ENCODE results near the gene SOCS3.

The SOCS3 gene

DNA sequence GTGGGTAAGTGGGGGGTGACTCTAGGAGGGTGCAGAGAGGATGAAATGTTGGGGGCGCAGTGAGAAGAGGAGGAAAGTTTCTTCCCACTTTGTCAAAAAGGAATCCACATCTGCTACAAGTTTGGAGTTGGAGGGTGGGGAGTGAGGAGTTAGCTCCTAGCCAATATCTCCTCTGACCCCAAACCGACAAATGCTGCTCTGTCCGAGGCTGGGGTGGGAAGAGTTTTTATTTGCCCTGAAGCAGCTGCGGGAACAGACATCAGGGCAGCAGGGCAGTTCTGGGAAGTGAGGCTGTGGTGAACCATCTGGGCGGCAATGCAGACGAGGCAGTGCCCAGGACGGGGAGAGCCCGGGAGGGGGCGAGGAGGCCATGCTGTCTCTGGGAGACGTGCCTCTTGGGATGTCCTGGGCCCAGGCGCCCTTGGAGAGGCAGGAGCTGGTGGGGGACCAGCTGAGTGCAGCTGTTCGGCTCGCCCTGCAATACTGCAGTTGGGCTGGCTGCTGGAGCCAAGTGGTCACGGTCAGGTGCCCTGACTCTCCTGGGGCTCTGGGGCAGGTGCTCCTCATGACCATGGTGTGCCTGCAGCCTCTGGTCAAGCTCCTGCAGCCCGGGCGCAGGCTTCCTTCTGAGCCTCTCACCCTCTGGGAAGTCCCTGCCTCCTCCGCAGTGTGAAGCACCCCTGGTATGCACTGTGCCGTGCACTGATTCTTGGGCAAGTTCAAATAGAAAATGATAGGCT, 6.4 kb upstream of the SOCS3 start:
- no peak for DNase-seq

DNA sequence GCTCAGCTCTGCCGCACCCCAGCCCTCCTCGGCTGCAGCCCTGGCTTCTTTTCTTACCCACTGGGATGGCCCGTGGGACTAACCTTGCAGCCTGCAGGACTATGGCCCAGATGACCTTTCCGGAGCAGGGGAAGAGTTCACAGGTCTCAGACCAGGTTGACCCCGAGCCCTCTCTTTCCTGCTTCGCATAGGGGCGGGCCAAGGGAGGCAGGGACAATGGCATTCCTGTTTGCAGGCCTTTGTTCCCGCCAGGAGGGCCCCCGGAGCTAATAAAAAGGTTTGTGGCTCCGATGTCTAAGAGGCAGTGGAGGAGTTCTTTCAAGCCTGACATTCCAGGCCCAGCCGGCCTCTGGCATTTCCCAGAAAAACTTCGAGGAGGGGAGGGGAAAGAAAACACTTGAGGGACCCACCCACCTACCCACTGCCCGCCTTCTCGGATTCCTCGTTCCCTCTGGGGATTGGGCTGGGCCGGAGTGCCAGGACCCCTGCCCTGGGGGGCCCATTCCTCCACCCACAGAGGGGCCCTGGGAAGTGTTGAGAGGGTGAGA, 5.8 kb upstream of the SOCS3 start:
- no peak for DNase-seq

DNA sequence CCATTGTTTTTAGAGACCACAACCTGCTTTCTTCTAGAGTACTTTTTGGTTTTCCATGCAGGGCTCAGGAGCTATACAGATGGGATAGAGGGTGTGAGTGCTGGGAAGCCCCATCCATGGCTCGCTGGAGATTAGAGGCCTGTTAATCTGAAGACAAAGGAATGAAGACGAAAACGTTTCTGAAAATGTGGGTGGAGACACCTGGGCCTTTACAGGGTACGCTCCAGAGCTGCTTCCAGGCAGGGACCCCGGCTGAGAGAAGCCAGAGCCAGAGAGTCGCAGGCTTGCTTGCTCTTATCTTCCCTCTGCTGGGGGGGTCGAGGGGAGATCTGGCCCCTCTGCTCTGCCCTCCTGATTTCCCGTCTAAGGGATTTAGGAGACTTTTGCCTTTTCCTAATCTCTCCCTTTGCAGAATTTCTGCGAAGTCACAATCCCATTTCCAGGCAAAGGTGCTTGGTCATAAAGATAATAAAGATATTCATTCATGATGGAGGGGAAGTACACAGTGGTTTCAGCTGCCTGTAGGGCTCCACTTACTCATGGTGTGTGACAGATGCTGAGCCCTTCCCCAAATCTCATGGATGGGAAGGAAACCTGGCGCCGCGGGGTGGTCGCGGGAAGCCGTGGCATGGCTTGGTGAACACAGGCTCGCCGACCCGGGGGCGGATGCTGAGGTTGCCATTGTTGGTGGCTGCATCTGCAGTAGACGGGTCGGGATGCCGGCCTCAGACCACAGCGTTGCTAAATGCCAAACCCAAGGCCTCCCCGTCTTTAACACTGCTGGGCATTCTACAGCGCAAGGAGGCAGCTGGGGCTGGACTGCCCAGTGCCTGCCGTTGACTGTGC, 4.8 kb upstream of the SOCS3 start:
- DNase-seq, result peak; percentile 54

DNA sequence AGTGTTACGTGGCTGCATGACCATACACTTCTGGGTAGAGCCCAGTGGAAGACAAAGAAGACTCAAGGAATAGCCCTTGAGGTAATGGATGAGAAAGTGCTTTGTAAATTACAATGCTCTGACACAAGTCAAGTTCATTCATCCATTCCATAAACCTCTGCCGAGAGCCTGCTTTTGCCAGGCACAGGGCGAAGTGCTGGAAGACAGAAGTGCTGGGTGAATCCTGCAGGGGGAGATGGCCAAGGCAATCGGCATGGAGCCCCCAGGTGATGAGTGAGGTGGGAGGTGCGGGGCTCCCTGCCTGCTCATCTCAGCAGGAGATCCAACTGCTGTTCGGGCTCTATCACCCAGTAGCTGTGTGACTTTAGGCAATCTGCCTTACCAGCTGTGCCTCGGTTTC, 2.8 kb upstream of the SOCS3 start:
- DNase-seq, result no peak

DNA sequence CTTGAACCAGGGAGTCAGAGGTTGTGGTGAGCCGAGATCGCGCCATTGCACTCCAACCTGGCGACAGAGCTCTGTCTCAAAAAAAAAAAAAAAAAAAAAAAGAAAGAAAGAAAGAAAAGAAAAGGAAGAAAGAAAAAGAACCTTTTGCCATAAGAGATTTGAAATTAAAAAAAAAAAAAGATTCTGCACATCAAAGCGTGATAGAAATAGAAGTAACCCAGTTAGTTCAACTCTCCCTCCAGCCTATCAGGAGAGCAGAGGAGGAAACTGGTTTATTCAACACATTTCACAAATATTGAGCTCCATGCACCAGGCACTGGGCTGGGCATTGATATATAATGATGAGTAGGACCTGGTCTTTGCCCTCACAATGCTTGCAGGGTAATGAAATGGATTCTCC, 2.4 kb upstream of the SOCS3 start:
- no peak for DNase-seq

DNA sequence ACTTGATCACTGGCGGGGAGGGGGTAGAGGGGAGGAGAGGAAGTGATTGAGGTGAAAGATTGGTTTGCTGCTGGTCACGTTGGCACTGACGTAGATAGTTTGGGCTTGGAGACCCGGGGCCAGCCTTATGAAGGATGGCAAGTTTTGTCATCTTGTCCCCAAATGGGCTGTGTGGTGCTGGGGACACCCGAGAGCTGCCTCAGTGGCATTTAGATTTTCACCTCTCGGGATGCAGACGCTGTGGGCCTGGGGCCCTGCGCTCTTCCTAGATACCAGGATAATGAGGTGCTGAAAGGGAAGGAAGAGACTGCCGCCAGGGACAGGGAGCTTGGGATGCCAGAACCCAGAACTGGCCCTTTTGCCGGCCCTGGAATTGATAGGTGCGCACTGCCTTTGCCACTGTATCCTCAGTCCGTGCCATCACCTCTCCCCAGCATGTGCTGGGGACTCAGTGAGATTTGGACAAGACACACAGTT, 1.4 kb upstream of the SOCS3 start:
- DNase-seq, result no peak

DNA sequence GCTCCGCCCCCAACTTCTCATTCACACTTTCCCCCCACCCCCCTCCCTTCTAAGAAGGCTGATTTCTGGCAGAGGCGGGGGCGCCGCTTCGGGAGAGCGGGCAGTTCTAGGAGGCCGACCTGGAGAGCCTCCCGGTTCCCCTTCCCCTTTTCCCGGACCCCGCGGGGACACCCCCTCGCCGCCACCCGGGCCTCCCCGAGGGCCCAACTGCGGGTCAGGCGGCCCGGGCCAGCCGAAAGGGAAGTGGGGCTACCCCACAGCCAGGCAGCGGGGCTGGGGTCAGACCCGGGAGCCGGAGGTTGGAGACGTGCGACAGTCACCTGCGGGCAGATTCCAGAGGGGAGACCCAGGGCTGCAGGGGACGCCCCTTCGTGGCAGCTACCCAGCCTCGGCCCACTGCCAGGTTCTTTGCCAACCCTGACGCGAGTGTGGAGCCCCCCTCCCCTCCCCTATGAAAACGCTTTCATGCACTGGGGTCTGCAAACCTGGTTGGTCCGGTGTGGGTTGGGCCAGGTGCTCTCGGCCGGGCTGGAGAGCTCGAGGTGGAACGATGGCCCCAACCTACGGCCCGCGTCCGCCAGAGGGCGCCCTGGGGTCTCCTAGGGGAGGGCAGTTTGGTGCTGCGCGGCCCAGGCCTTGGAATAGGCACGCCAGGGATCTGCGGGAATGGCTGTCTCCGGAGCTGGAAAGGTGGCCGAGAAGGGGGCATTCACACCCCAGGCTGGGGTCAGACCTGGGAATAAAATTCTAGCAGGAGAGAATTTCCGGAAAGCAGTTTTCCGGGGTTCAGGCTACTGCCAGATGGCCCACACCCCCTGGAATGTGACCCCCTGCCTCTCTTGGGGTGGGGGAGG, 721 bp upstream of the SOCS3 start:
- DNase-seq, result peak; percentile 91

DNA sequence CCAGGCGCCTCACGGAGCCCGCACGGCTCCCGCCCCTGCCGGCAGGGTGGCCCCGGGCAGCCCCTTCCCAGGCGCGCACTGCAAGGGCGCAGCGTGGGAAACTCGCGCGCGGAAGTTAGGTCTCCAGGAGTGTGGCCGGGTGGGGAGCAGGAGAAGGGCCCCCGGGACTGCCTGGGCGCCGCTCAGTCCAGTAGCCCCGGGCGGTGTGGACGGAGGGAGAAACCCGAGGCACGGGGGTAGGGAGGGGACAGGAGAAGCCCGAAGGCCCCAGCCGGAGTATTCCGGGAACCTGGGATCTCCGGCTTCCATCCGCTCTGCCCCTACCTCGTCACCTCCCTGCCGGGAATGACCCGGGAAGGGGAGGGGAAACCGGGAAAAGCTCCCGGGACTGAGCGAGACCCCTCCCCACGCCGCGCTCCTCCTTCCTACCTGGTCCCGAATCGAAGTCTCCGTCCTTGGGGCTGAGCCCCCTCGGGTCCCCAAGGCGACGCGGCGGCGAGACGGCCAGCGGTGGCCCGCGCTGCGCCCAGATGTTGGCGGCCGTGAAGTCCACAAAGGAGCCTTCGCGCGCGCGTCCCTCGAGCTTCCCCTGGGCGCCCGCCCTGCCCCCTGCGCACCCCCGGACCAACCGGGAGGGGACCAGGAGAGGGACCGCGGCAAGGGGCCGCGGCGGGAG, 418 bp downstream of the SOCS3 start:
- DNase-seq, result peak; percentile 59

DNA sequence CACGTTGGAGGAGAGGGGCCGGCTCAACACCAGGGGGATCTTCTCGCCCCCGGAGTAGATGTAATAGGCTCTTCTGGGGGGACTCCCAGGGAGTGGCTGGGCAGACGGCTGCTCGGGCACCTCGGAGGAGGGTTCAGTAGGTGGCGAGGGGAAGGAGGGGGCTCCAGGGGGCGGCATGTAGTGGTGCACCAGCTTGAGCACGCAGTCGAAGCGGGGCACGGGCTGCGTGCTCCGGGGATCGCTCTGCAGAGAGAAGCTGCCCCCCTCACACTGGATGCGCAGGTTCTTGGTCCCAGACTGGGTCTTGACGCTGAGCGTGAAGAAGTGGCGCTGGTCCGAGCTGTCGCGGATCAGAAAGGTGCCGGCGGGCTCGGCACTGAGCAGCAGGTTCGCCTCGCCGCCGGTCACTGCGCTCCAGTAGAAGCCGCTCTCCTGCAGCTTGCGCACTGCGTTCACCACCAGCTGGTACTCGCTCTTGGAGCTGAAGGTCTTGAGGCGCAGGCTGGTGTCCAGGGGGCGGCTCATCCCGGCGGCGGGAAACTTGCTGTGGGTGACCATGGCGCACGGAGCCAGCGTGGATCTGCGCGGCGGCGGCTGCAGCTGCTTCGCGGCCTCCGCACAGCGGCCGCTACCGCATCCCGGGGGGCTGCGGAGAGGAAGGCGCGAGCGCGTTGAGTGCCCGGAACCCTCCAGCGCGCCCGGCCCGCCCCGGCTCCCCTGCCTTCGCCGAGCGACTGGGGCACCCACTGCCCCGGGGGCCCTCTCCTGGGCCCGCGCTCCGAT, 1.1 kb downstream of the SOCS3 start:
- DNase-seq, result no peak

DNA sequence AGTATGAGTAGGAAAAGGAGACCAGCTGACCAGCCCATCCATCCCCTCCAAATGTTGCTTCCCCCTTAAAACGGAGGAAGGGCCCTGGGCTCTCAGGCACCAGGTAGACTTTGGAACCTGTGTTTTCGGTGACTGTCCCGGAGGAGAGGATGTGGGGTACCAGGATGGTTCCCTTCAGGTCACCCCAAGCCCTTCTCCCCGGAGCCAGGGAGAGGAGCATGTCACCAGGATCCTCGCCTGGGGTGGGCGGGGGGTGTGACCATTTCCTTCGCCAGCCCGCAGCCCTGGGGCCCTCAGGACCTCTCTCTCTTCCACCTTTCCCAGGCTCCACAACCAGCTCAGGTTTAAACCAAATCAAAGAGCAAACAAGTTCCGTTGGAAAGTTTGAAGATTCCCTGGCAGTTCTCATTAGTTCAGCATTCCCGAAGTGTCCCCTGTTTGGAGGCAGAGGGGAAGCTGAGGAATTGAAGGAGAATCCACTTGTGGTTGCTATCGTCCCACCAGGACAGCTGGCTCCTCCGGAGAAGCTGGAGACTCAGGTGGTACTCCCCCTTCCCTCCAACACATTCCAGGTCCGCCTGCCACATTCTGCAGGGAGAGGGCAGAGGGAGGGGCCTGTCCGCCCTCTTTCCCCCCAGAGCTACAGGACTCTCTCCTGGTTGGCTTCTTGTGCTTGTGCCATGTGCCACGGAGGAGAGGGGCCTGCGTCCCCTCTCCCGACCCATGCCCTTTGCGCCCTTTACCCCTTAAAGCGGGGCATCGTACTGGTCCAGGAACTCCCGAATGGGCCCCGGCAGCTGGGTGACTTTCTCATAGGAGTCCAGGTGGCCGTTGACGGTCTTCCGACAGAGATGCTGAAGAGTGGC, 2.0 kb downstream of the SOCS3 start:
- DNase-seq, result no peak

DNA sequence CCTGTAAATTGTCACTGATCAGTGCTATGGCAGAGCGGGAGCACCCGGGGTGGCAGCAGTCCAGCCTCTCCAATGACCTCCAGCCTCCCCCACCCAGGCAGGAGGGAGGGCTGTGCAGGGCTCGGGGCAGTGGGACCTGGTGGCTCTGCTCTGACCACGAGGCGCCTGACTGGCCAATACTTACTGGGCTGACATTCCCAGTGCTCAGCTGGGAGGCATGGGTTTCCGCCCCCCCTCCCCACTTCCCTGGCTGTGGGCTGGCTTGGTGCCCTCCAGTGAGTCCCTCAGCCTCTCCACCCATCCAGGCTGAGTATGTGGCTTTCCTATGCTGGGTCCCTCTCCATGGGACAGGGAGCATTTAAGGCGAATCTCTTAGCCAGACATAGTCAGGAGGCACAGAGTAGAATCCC, 2.7 kb downstream of the SOCS3 start:
- no peak for DNase-seq

DNA sequence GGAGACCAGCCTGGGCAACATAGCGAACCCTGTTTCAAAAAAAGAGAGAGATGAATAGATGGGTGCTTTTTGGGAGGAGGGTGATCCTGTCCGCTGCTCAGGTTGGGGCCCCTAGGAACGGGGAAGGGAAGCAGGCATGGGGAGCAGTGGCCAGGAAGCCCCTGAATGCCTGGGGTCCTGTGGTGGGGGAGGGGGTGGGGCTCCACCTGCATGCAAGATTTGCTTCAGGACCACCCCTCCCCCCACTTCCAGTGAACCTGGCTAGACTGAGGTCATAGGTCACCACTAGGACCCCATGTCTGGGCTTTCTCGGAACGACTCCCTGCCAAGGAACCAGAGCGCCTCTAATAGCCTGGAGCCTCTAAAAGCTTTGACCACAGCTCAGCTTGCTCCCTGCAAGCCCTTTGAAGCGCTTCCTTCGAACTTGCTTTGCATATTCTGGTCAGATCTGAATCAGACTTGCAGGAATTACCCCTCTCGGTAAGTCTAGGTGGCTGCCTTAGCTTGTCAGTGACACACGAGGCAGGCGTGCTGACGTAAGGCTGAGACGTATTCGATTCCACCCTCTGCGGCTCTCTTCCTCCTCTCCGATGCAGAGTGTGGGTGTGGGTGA, 3.7 kb downstream of the SOCS3 start:
- DNase-seq, result peak; percentile 90

DNA sequence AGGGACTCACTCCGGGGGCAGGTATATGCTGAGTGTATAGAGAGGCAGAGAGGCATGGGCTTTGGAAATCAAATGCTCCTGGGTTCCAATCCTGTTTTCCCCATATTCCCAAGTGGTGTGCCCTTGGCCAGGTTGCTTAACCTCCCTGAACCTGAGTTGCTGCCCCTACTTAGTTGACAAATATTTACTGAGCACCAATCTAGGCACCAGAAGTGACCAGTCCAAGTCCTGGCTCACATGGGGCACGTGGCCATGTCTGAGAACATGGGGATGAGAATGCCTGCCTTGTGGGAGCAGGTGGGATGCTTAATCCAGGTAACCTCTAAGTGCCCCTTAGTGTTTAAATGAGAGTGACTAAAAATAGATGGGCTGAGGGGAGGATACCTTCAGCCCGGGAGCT, 4.2 kb downstream of the SOCS3 start:
- DNase-seq, result no peak

DNA sequence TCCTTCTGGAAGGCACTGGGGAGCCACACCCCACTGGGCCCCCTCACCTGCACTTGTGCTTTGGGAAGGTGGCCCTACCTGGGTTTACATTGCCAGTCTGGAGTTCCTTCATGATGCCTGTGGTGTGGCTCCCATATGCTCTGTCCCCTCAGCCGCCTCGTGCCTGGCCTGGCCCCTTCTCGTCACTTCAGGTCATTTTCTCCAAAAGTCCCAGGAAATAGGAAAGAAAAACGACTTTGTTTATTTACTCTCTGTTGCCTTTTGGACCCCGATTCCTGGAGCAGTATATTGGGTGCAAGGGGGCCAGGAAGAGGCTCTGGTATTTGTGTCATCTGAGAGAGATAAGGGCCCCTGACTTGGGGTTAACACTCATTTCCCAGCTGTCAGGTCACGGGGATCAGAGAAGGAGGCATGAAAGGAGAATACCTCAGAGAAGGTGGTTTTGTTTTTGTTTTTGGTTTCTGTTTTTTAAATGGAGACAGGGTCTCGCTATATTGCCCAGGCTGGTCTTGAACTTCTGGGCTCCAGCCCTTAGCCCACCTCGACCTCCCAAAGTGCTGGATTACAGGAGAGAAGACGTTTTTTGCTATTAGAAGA, 4.7 kb downstream of the SOCS3 start:
- peak; percentile 38 for DNase-seq

DNA sequence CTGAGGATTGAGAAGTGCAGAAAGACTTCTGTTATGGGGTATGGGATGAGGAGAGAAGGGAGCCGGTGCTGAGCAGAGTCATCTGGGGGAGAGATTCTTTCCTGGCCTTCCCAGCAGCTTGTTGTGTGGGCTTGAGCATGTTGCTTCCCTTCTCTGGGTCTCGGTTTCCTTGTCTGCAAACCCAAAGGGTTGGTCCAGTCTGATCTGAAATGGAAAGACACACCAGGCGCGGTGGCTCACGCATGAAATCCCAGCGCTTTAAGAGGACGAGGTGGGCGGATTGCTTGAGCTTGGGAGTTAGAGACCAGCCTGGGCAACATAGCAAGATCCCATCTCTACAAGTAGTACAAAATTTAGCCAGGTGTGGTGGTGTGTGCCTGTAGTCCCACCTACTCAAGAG, 6.0 kb downstream of the SOCS3 start:
- no peak for DNase-seq

DNA sequence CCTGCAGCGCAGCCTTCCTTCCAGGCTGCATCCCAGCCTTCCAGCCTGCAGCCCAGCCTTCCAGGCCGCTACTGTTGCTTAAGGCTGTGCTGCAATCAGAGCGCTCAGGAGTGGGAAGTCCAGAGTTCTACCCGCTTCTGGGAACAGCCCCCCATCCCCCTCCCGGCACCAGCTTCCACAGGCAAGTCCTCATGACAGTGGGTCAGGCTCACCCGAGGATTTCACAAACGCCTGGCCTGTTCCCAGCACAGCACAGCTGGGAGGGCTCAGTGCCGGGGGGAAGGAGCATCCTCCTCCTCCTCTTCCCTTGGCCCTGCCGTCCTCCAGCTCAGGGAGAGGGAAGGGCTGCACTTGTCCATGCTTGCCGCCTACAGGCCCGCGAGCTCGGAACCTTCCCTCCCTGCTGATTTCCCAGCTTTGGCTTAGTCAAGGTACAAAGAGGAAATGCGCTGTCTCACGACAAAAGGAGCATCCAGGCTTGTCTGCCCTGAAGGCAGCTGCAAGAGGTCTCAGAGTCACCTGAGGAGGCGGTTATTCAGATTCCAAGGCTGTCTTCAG, 8.3 kb downstream of the SOCS3 start:
- no peak for DNase-seq

DNA sequence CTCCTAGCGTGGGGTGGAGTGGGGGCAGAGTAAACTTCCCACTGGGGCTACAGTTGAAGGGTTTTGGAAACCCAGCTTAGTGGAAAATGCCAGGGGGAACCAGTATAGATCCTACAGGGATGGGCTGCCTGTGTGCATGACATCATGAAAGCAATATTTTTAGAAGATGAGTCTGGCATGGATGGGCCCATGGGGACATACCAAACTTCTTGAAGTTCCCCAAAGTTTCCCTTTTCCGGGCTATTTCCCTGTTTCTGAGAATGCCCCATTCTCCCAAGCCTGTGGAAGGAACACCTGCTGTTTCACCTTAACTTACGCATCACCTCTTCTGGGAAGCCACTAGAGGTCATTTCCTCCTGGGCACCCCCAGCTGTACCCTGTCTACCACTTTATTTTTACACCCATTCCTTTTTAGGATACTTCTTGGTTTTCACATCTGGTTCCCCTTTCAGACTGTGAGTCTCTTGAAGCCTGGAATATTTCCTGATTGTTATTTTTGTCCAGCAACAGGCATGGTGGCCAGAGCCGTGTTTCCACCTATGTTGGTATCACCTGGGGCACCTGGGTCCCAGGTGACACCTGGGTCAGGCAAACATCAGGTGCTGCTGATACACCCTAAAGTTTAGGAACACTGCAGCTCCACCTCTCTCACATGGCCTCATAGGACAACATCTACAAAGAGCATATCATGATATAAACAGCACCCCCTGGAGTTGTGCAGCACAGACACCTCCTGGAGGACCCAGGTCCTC, 9.8 kb downstream of the SOCS3 start:
- DNase-seq, result no peak

DNA sequence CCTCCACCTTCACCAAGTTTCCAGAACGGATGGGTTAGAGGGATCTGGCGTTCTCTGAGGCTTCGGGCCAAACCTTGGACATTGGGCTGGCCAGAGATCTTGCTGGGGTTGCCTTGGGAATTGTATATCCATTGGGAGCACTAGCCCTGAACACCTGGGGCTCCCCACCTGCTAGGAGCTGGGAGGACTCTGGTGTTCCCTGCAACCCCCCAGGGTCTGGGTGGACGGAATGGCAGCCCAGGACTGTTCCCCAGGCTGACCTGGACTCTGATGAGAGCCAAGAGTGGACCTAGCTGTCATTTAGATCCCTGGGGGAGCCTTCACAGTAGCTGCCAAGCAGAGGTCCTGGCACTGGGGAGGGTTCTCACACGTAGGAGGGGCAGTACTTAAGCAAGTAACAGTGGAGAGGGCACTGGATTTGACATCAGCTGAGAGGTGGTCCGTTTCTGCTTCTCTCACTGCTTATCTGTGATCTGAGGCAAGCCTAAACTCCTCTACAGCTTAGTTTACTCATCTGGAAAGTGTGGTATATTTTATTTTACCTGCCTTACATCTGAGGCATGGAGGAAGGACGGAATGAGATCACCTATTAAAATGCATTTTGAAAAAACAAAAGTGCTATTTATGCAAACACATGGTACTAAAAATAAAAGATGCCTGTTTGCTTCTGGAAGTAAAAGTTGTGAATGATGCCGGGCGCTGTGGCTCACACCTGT, 11.7 kb downstream of the SOCS3 start:
- no peak for DNase-seq

All from OCI-M1 (cell line).